TTC549 (cell line): Measurements from ENCODE around the gene PLA2G4D.

ENCODE experiments used
- FAIRE-seq: peaks from 2 replicates; lab custom pipeline; 2012; peaks lifted over from hg19 to GRCh38; lab: Jason Lieb, UNC

Gene PLA2G4D

GRCh38 chr15:42094512-42094963 lies at the start of gene PLA2G4D:
Gene PLA2G4D, minus strand, starts transcription at chr15:42094562. Its CDS starts 103 bp downstream, at chr15:42094459.
- no peak for FAIRE-seq

- FAIRE-seq = no peak
These were observed 49.0 kb upstream of the PLA2G4D start for GRCh38 chr15:42143356-42143755.

GRCh38 chr15:42141795-42142667 lies 47.7 kb upstream of the PLA2G4D start:
- FAIRE-seq = no peak

- no peak for FAIRE-seq
These were observed 46.9 kb upstream of the PLA2G4D start for GRCh38 chr15:42141246-42141645.

GRCh38 chr15:42140383-42141070 lies 46.2 kb upstream of the PLA2G4D start:
- no peak for FAIRE-seq

- FAIRE-seq = no peak
These were observed 45.2 kb upstream of the PLA2G4D start for GRCh38 chr15:42139596-42139995.

- no peak for FAIRE-seq
These were observed 44.6 kb upstream of the PLA2G4D start for GRCh38 chr15:42138968-42139386.

- no peak for FAIRE-seq
These were observed 44.0 kb upstream of the PLA2G4D start for GRCh38 chr15:42138411-42138810.

GRCh38 chr15:42137461-42138261 lies 43.3 kb upstream of the PLA2G4D start:
- FAIRE-seq = peak; percentile 58

GRCh38 chr15:42136513-42136912 lies 42.2 kb upstream of the PLA2G4D start:
- FAIRE-seq = no peak

GRCh38 chr15:42135351-42135750 lies 41.0 kb upstream of the PLA2G4D start:
- FAIRE-seq = no peak

- FAIRE-seq = no peak
These were observed 40.4 kb upstream of the PLA2G4D start for GRCh38 chr15:42134617-42135245.

- FAIRE-seq = no peak
These were observed 39.6 kb upstream of the PLA2G4D start for GRCh38 chr15:42133886-42134502.

- FAIRE-seq = no peak
These were observed 39.0 kb upstream of the PLA2G4D start for GRCh38 chr15:42133356-42133755.

- FAIRE-seq = no peak
These were observed 37.8 kb upstream of the PLA2G4D start for GRCh38 chr15:42131826-42132806.

- no peak for FAIRE-seq
These were observed 36.6 kb upstream of the PLA2G4D start for GRCh38 chr15:42131006-42131405.

GRCh38 chr15:42130246-42130986 lies 36.1 kb upstream of the PLA2G4D start:
- no peak for FAIRE-seq

GRCh38 chr15:42129364-42129763 lies 35.0 kb upstream of the PLA2G4D start:
- no peak for FAIRE-seq

GRCh38 chr15:42128476-42128875 lies 34.1 kb upstream of the PLA2G4D start:
- no peak for FAIRE-seq

GRCh38 chr15:42123546-42123945 lies 29.2 kb upstream of the PLA2G4D start:
- FAIRE-seq = no peak
